Stimulated activated CD4-positive, alpha-beta T cell treated with anti-CD3 and anti-CD28 coated beads, Interleukin-1b, Interleukin-23, amount 100 ng/mL, for 24 hours (primary cell): ENCODE data around the gene SLC2A1.

Experiments used
- DNase-seq, 4 experiments: peaks; one replicate each; pipeline ENCODE4 v3.0.0-alpha.2; 2020; ENCODE audit warnings: low read depth in 4 of 4, low spot score in 1 of 4

SLC2A1 gene

GRCh38 chr1:42979896-42980800 lies 21.5 kb upstream of the SLC2A1 start:
- no peak for DNase-seq

DNA sequence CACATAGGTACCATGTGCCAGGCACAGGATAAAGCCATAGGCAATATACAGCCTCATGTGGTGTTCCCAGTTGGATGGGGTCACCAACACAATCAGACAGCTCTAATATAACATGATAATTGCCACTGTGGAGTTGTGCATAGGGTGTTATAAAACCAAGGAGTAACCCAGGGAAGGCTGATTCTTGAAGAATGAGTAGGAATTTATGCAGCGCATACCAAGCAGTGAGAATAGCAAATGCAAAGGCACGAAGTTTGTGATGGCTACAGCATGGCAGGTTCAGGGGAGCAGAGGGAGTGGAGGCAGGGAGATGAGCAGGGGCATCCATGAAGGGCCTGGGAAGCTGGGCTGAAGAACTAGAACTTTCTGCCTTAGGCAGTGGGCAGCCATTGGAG lies 20.4 kb upstream of the SLC2A1 start:
- DNase-seq = no peak

- no peak for DNase-seq
Observed at GRCh38 chr1:42978317-42979035, 19.8 kb upstream of the SLC2A1 start.

DNA sequence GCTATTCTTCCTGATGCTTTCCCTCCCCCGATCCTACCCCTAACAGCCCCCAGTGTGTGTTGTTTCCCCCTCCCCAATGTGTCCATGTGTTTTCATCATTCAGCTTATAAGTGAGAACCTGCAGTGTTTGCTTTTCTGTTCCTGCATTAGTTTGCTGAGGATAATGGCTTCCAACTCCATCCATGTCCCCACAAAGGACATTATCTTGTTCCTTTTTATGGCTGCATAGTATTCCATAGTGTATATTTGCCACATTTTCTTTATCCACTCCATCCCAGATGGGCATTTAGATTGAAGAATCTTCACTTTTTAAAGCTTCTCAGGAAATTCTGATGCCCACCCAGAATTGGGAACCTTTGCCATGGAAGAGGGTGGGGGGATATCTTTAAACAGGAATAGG lies 19.0 kb upstream of the SLC2A1 start:
- DNase-seq = no peak

GRCh38 chr1:42975561-42976225 lies 17.0 kb upstream of the SLC2A1 start:
- no peak for DNase-seq

GRCh38 chr1:42974767-42975437 lies 16.2 kb upstream of the SLC2A1 start:
- no peak for DNase-seq

DNA sequence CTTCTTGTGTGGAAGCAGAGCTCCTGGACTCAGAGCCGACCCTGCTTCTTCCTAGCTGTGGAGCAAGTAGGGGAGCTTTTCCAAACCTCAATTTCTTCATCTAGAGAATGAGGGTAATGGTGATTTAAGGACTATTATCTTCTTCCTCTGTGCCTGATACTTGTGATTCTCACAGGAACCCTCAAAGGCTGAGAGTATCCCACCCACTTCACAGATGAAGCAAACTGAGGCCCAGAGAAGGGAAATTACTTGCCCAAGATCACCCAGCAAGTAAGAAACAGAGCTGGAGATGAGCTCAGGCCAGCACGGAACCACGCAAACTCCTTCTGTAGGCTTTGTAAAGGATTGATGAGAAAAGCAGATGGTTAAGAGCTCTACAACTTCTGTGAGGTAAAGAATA lies 15.1 kb upstream of the SLC2A1 start:
- DNase-seq = no peak

DNA sequence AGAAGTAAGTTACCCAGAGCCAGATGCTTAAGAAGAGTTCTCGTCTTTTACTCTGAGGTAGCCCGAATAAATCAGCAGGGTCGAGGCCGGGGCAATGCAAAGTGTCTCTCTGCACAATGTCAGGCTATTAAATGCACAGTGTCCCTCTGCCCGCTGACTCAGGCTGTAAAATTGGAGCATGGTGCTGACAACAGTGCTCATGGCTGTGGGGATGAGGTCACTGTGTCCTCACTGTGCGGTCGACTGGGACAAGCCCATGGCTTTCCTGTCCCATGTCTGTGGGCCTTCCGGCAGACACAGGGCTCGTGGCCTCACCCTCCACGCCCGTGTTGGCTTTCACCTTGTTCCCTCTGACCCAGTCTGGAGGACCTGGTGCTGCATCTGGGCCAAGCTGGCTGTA lies 14.6 kb upstream of the SLC2A1 start:
- no peak for DNase-seq

DNA sequence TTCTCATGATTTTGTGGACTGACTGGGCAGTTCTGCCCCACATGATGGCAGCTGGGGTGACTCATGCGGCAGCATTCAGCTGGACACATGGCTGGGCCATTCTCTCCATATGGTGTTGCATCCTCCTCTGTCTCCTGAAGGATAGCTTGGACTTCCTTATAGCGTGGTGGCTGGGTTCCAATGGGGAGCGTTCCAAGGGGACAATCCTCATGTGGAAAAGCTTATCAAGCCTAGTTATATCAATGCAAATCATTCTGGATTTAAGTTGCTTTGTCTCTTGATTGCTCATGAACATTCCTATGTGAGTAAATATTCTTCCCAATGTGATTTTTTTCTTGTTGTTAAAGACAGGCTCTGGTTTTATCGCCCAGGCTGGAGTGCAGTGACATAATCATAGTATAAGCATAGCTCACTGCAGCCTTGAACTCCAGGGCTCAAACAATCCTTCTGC lies 13.2 kb upstream of the SLC2A1 start:
- DNase-seq = no peak

GRCh38 chr1:42970143-42970542 lies 11.5 kb upstream of the SLC2A1 start:
- no peak for DNase-seq

DNA sequence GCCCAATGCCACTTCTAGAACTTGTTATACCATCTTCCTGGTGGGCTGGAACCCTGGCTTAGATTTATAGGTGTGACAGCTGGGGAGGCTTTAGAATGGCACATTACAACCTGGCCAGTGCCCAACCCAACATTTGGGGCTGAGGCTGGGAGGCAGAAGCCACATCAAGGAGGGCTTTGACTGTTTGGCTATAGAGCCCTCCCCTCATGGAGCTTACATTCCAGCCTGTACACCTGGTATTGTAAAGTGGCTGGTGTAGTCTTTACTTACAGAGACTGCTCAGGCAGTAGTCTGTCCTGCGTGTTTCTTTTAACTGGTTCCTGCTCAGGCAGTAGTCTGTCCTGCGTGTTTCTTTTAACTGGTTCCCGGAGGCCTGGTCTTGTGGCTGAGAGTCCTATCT lies 10.0 kb upstream of the SLC2A1 start:
- DNase-seq = no peak

- DNase-seq = peak in 1 of 4 experiments; percentile 22
Observed at GRCh38 chr1:42966688-42967612, 8.3 kb upstream of the SLC2A1 start.

GRCh38 chr1:42965378-42965777 lies 6.7 kb upstream of the SLC2A1 start:
- DNase-seq = no peak

DNA sequence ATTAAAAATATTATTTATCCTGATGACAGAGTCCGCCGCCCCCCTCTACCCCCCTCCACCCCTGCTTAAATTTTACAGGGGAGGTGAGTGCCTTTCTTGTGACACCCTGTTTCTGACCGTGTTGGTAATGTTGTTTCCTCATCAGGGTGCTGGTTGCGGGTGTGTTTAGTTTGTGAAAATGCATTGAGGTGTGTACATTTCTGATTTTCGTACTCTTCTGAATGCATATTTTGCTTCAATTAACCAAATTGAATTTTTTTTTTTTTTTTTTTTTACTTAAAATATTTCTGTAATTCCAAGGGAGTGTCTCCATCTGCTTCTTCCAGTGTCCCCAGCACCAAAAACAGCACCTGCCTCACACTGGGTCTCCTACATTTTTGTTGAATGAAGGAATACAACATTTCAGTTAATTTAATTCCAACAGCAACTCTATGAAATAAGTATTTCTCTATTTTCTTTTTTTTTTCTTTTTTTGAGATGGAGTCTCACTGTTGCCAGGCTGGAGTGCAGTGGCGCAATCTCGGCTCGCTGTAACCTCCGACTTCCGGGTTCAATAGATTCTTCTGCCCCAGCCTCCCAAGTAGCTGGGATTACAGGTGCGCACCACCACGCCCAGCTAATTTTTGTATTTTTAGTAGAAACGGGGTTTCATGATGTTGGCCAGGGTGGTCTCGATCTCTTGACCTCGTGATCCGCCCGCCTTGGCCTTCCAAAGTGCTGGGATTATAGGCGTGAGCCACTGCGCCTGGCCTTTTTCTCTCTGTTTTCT lies 5.6 kb upstream of the SLC2A1 start:
- no peak for DNase-seq

- DNase-seq = no peak
Observed at GRCh38 chr1:42963378-42964043, 4.8 kb upstream of the SLC2A1 start.

DNA sequence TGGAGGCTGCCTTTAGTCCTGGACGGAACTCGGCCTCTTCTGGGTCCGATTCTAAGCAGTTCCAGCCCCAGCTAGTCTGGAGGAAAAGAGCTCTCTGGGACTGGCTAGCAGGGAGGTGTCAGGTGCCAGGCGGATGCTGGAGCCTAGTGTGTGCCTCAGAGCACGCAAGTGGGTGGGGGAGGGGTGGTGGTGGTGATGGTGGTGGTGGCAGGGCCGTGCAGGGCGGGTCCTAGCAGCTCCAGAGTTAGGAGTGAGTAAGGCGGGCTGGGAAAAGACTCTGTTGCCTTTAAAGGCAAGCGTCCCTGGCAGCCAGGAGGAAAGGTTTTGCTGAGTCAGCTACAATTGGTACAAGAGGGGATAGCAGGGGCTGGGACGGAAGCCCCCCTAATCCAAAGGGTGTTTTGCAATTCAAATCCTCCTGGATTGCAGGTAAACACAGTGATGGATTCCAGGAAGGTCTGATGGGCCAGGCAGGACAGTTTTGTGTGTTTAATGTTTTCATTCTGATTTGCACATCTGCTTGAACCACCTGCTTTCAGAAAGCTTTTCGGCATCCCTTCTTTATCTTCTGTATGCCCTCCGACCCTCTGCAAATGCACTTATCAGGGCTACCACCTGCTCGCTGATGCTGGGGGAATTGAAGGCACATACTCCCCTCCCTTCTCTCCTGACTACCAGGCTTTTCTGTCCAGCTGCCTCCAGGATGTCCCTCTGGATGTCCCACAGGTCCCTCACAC lies 4.1 kb upstream of the SLC2A1 start:
- DNase-seq = no peak

- DNase-seq = no peak
Observed at GRCh38 chr1:42961312-42962091, 2.8 kb upstream of the SLC2A1 start.
